ENCODE data around the gene GNLY.

DNA sequence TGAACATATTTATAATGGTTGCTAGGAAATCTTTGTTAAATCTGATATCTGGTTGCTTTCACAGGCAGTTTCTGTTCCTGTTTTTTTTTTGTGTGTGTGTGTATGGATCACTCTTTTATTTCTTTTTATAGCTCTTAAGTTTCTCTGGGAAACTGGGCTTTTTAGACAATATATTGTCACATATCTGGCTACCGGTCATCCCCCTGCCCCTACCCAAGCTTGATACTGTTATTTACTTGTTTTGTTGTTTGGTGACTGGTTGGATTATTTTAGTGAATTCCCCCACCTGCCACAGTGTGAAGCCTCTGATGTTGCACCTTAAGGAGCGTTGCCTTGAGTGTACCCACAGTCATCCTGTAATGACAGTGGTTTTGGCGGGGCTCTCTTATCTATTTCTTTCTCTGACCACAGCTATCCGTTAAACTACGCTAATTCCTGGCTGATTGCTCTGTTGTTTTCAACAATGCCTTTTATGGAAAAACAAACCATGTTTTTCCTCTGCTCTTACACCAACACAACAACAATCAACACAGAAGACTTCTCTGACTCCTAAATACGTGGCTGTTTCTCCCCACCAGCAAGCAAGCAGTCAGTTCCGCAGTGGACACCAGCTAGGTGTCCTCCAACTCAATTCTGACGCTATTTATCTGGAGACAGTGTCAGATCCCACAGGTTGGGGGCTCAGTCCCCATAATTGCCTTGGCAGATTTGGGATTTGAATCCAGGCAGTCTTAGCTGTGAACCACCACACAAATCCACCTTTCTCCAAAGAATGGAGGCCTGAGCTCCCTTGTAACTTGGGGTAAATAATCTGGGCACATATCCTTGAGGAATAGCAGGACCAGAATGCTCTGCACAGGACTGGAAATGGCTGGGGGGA, 10.9 kb downstream of the GNLY start:
- TF ChIP-seq, protein P1, sequence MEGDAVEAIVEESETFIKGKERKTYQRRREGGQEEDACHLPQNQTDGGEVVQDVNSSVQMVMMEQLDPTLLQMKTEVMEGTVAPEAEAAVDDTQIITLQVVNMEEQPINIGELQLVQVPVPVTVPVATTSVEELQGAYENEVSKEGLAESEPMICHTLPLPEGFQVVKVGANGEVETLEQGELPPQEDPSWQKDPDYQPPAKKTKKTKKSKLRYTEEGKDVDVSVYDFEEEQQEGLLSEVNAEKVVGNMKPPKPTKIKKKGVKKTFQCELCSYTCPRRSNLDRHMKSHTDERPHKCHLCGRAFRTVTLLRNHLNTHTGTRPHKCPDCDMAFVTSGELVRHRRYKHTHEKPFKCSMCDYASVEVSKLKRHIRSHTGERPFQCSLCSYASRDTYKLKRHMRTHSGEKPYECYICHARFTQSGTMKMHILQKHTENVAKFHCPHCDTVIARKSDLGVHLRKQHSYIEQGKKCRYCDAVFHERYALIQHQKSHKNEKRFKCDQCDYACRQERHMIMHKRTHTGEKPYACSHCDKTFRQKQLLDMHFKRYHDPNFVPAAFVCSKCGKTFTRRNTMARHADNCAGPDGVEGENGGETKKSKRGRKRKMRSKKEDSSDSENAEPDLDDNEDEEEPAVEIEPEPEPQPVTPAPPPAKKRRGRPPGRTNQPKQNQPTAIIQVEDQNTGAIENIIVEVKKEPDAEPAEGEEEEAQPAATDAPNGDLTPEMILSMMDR (IDR thresholded peaks at IDR 0.05; ENCODE audit: low read depth, low read length), result no peak
- TF ChIP-seq EZH2phosphoT487 (IDR thresholded peaks at IDR 0.05; ENCODE audit: low read depth), result no peak

Data from OCI-LY3 (cell line).